A673 (cell line): ENCODE data around the gene PDE11A. TPM values are rescaled to one million over a fixed set of nuclear protein-coding genes. Genes with fewer than 3 reads are reported as not detected.

ENCODE experiments used
- BruUV-seq: library from RNA; stranded (reverse); fragments of 400-500 nt; replicated peaks from 2 replicates; lab custom pipeline; 2021; lab: Mats Ljungman, UMichigan
- CTCF ChIA-PET: fragments of 300-600 bp; sonication (Branson Sonifier 250); formaldehyde crosslinking; loops from one replicate; lab custom pipeline; 2022; ENCODE audit warnings: antibody characterized with exemption; lab: Charles Lee
- POLR2A ChIA-PET: fragments of 300-600 bp; sonication (Branson Sonifier 250); formaldehyde crosslinking; loops from one replicate; lab custom pipeline; 2022; ENCODE audit warnings: antibody characterized with exemption; ENCODE audit not compliant: low non-redundant PET; lab: Charles Lee
- DNase-seq: peaks from one replicate; pipeline ENCODE4 v3.0.0-alpha.2; 2015; ENCODE audit warnings: low spot score
- H3K27ac ChIP-seq: fragments of 200-600 bp; sonication (generic); 2 replicates; pipeline ENCODE4 v1.5.1; 2016; ENCODE audit warnings: mixed run types, low read depth, mild to moderate bottlenecking, mixed read lengths, antibody characterized with exemption, low read length; ENCODE audit not compliant: poor library complexity, severe bottlenecking
- H3K27me3 ChIP-seq: fragments of 200-600 bp; sonication (generic); replicated peaks from 2 replicates; pipeline ENCODE4 v1.6.1; 2017; ENCODE audit warnings: mixed run types, low read depth, mild to moderate bottlenecking, mixed read lengths, antibody characterized with exemption, low read length; ENCODE audit not compliant: insufficient read depth, poor library complexity
- H3K36me3 ChIP-seq: fragments of 200-600 bp; sonication (generic); 2 replicates; pipeline ENCODE4 v1.6.1; 2016; ENCODE audit warnings: mixed run types, mild to moderate bottlenecking, mixed read lengths, antibody characterized with exemption, low read length; ENCODE audit not compliant: insufficient read depth, poor library complexity, severe bottlenecking
- H3K4me1 ChIP-seq: fragments of 200-600 bp; sonication (generic); 2 replicates; pipeline ENCODE4 v1.6.1; 2017; ENCODE audit warnings: mixed run types, mild to moderate bottlenecking, mixed read lengths, antibody characterized with exemption, low read length; ENCODE audit not compliant: insufficient read depth, poor library complexity, severe bottlenecking
- H3K4me3 ChIP-seq: fragments of 200-600 bp; sonication (generic); 2 replicates; pipeline ENCODE4 v1.5.1; 2016; ENCODE audit warnings: low read depth, mixed run types, mild to moderate bottlenecking, mixed read lengths, low read length; ENCODE audit not compliant: poor library complexity, severe bottlenecking
- H3K9me3 ChIP-seq: fragments of 200-600 bp; sonication (generic); 2 replicates; pipeline ENCODE4 v1.6.1; 2016; ENCODE audit warnings: mixed run types, low read depth, mild to moderate bottlenecking, mixed read lengths, antibody characterized with exemption, low read length; ENCODE audit not compliant: poor library complexity, severe bottlenecking
- EZH2 ChIP-seq: fragments of 200-600 bp; sonication (generic); IDR thresholded peaks from 2 replicates; pipeline ENCODE4 v1.6.1; 2017; ENCODE audit warnings: borderline replicate concordance, low read depth, mild to moderate bottlenecking, mixed read lengths, antibody characterized with exemption, low read length; ENCODE audit not compliant: poor library complexity, severe bottlenecking
- intact Hi-C: fragments of 100-400 bp; cut with micrococcal nuclease; formaldehyde crosslinking; loops from one replicate; pipeline ENCODE4 v1.10.0; 2022; ENCODE audit not compliant: unreplicated experiment
- total RNA-seq: library from RNA; stranded (reverse); gene quantifications from 2 replicates; pipeline ENCODE4 v1.2.3, GENCODE V29; 2021
- TF ChIP-seq, protein P1 (sequence below): fragments of 300-800, 200-600 bp; sonication (generic); conservative IDR thresholded peaks from 2 replicates; pipeline ENCODE4 v1.5.1; 2017; ENCODE audit warnings: low read depth, mild to moderate bottlenecking, antibody characterized with exemption, low read length, moderate library complexity, mixed read lengths

The PDE11A gene
- total RNA-seq, 1 experiment from 2014 or later: not detected

DNA sequence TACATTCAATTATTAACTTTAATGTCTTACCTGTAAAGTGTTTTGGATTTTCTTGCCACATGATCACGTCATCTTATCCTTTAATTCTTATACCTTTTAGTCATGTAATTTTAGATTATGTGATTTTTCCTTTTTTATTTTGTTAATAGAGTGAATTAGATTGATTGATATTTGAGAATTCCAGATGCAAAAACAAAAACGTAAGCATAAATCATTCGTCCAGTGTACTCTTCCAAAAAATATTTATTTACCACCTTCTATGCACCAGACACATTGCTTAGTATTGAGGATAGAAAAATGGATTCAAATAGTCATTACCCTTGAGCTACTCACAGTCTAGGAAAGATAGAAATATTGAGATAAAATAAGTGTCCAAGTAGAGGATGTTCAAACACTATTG lies 249.6 kb downstream of the PDE11A start:
- Histone ChIP-seq H3K27ac (no peak overlapping the region), H3K4me3 (no peak overlapping the region), H3K4me1 (no peaks in the 10 kb centered on the region), H3K9me3 (no peaks in the 10 kb centered on the region), H3K36me3 (no peaks in the 10 kb centered on the region), H3K27me3 (no peaks in the 10 kb centered on the region)
- no peak for TF ChIP-seq EZH2
- TF ChIP-seq, protein P1, sequence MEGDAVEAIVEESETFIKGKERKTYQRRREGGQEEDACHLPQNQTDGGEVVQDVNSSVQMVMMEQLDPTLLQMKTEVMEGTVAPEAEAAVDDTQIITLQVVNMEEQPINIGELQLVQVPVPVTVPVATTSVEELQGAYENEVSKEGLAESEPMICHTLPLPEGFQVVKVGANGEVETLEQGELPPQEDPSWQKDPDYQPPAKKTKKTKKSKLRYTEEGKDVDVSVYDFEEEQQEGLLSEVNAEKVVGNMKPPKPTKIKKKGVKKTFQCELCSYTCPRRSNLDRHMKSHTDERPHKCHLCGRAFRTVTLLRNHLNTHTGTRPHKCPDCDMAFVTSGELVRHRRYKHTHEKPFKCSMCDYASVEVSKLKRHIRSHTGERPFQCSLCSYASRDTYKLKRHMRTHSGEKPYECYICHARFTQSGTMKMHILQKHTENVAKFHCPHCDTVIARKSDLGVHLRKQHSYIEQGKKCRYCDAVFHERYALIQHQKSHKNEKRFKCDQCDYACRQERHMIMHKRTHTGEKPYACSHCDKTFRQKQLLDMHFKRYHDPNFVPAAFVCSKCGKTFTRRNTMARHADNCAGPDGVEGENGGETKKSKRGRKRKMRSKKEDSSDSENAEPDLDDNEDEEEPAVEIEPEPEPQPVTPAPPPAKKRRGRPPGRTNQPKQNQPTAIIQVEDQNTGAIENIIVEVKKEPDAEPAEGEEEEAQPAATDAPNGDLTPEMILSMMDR: no peak
- no peak for DNase-seq
- CTCF ChIA-PET: no interaction called here
- BruUV-seq: no TSS peak
- POLR2A ChIA-PET: no interaction called here
- intact Hi-C loops: no loop called here

- Histone ChIP-seq H3K4me1 (no peaks in the 10 kb centered on the region), H3K4me3 (no peak overlapping the region), H3K9me3 (no peaks in the 10 kb centered on the region), H3K36me3 (no peaks in the 10 kb centered on the region), H3K27me3 (no peaks in the 10 kb centered on the region), H3K27ac (no peak overlapping the region)
- intact Hi-C loops: no loop called here
- ChIA-PET CTCF (no interaction called here), POLR2A (no interaction called here)
- TF ChIP-seq EZH2: no peak
- TF ChIP-seq, protein P1: no peak
- DNase-seq: no peak
- BruUV-seq: no TSS peak
These were observed 254.2 kb downstream of the PDE11A start for GRCh38 chr2:177818412-177818811.

- Histone ChIP-seq H3K27me3 (no peaks in the 10 kb centered on the region), H3K9me3 (no peaks in the 10 kb centered on the region), H3K27ac (no peak overlapping the region), H3K36me3 (no peaks in the 10 kb centered on the region), H3K4me1 (no peaks in the 10 kb centered on the region), H3K4me3 (no peak overlapping the region)
- no TSS peak for BruUV-seq
- no peak for DNase-seq
- TF ChIP-seq EZH2: no peak
- TF ChIP-seq, protein P1: no peak
- intact Hi-C loops: no loop called here
- POLR2A ChIA-PET: no interaction called here
- CTCF ChIA-PET: no interaction called here
These were observed 255.3 kb downstream of the PDE11A start for GRCh38 chr2:177817300-177817699.
